Retinal pigment epithelial cell (primary cell): ENCODE results near the gene PEF1.

Experiments used
- DNase-seq: peaks from one replicate; pipeline ENCODE4 v3.0.0-alpha.2; 2010; ENCODE audit warnings: low read depth
- H3K4me3 ChIP-seq: 2 replicates; pipeline ENCODE4 v1.5.1; 2011; ENCODE audit warnings: mild to moderate bottlenecking, low read length, control low read depth, moderate library complexity
- CTCF ChIP-seq: conservative IDR thresholded peaks from 2 replicates; pipeline ENCODE4 v1.5.1; 2011; ENCODE audit warnings: low read depth, low read length, control low read depth, inconsistent platforms

The PEF1 gene

GRCh38 chr1:31580513-31580870 lies 64.2 kb downstream of the PEF1 start:
- DNase-seq: no peak
- H3K4me3 ChIP-seq: no peak overlapping the region
- no peak for TF ChIP-seq CTCF
